HG03469 (cell line): Measurements from ENCODE around the gene ASCL3.
"Not testable (repeated sequence)": the region's sequence is repeated elsewhere in the genome, so short reads cannot be mapped to it uniquely, and the experiment has no call there.

ENCODE experiments used
- ATAC-seq: cut with Tn5 transposase; IDR thresholded peaks from one replicate; pipeline ENCODE4 v1.9.1; 2021; ENCODE audit warnings: mild to moderate bottlenecking, moderate library complexity, moderate number of reproducible peaks; ENCODE audit not compliant: unreplicated experiment

Gene ASCL3

DNA sequence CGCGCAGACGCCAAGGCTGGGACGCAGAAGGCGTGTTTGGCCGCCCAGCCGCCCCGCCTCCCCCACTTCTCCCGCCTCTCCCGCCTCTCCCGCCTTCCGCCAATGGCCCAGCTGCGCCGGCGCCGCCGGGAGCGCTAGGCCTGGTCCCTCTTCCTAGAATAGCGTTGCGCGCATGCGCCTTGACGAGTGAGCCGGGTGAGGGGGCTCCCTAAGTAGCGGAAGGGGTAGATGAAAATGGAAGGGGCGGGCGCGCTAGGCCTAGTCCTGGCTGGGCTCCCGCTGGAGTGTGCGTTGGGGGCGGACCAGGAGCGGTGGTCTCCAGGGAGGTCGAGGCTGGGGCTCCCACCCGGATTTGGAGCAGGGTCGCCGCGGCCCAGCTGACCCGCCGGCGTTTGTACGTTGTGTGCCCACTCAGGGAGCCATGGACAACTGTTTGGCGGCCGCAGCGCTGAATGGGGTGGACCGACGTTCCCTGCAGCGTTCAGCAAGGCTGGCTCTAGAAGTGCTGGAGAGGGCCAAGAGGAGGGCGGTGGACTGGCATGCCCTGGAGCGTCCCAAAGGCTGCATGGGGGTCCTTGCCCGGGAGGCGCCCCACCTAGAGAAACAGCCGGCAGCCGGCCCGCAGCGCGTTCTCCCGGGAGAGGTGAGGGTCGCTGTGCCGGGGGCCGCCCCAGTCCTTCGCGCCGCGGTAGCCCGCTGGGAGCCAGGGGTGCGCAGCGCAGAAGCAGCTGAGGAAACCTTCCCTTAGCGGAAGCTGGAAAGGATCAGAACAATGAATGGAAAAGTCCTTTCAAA is 31.6 kb downstream of the ASCL3 start, which contains the start of gene AKIP1:
Gene AKIP1 (plus strand): TSS at position 161 of the 795 bp plus-strand sequence. CDS start 261 bp downstream, at position 422.
- peak; percentile 70 for ATAC-seq

DNA sequence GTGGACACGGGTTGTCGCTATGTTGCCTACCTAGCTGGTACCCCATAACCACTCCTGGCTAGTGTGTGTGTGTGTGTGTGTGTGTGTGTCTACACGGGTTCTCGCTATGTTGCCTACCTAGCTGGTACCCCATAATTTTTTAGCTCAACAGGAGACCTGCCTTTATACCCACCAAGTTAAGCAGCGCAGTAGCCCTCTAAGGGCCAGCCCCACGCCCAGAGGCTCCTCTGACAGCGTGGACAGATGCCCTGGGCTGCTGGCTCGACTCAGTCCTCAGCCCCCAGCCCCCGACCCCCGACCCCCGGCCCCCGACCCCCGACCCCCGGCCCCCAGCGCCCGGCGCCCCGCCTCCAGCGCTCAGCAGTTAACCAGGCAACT is 32.2 kb downstream of the ASCL3 start:
- peak; percentile 2 for ATAC-seq

- ATAC-seq, result no peak
These were observed 34.7 kb downstream of the ASCL3 start for GRCh38 chr11:8908099-8908498.

DNA sequence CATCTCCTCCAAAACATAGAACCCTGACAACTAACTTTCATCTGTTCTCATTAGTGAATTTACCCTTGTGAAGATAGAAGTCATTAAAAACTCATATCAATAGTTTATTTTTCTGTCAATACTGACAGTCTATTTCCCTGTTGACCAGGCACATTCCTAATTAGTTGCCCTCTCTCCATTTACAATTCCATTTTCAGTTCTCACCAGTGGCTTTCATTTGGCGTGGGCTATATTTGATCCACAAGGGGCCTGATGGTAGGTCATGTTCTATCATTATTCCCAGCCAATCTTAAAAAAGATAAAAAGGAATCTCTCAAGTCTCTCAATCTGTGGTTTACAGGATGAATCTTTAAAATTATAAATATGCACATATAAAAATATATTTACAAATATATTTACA is 35.7 kb downstream of the ASCL3 start:
- ATAC-seq, result no peak

- no peak for ATAC-seq
These were observed 37.2 kb downstream of the ASCL3 start for GRCh38 chr11:8905528-8906165.

- no peak for ATAC-seq
These were observed 43.6 kb downstream of the ASCL3 start for GRCh38 chr11:8899119-8899753.

DNA sequence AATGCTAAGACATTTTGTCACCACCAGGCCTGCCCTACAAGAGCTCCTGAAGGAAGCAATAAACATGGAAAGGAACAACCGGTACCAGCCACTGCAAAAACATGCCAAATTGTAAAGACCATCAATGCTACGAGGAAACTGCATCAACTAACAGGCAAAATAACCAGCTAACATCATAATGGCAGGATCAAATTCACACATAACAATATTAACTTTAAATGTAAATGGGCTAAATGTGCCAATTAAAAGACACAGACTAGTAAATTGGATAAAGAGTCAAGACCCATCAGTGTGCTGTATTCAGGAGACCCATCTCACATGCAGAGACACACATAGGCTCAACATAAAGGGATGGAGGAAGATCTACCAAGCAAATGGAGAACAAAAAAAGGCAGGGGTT is 51.6 kb downstream of the ASCL3 start:
- ATAC-seq, result not testable (repeated sequence)
